ENCODE results near the gene PUS10.

Gene PUS10

DNA sequence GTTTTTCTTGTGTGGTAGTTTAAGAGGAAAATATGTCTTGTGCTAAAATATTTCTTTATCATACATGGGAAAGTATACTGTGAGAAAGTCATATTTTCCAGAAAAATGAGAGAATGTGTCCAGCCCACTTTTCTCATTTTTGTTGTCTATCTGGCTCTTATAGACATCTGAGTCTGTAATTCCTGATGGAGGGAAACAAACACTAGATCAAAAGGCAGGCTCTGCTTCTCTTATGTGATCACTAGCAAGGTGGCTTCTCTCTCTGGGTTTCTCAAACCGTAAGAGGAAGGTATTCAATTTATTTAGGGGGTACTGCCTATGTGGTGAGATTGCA lies 40.5 kb downstream of the PUS10 start:
- DNase-seq (ENCODE audit: low read depth), result no peak
- TF ChIP-seq, protein P1, sequence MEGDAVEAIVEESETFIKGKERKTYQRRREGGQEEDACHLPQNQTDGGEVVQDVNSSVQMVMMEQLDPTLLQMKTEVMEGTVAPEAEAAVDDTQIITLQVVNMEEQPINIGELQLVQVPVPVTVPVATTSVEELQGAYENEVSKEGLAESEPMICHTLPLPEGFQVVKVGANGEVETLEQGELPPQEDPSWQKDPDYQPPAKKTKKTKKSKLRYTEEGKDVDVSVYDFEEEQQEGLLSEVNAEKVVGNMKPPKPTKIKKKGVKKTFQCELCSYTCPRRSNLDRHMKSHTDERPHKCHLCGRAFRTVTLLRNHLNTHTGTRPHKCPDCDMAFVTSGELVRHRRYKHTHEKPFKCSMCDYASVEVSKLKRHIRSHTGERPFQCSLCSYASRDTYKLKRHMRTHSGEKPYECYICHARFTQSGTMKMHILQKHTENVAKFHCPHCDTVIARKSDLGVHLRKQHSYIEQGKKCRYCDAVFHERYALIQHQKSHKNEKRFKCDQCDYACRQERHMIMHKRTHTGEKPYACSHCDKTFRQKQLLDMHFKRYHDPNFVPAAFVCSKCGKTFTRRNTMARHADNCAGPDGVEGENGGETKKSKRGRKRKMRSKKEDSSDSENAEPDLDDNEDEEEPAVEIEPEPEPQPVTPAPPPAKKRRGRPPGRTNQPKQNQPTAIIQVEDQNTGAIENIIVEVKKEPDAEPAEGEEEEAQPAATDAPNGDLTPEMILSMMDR (conservative IDR thresholded peaks at IDR 0.05; ENCODE audit: low read length), result no peak
- no peak overlapping the region for H3K4me3 ChIP-seq (ENCODE audit: low read length)

DNA sequence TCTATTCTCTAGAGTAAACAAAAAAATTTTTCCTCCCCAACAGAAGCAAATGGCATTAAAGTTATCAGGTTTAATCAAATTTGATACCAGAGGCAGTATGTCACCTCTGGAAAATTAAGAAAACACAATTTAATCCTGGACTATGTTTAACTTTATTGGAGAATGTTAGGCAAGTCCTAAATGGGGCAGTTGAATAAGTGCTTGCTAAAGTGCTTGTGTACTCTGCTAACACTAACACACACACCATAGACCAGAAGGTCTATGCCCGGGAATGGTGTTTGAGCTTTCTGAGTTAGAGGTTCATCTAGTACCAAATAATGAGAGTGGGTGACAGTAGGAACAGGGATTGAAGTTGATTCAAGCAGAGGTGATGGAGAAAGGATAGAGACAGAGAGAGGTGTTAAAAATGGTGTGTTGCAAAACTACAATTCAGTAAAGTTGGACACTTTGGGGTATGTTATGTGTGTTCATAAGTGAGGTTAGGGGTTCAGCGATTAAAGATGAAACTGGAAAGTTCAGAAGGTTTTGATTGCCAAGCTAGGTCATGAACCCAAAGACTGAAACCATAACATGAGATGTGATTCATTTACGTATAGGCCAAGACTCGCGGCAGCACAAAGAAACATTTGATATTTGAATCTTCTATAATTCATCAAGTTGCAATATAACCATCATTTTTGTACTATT lies 41.0 kb downstream of the PUS10 start:
- no peak overlapping the region for H3K4me3 ChIP-seq (ENCODE audit: low read length)
- no peak for DNase-seq (ENCODE audit: low read depth)
- TF ChIP-seq, protein P1 (conservative IDR thresholded peaks at IDR 0.05; ENCODE audit: low read length), result no peak

DNA sequence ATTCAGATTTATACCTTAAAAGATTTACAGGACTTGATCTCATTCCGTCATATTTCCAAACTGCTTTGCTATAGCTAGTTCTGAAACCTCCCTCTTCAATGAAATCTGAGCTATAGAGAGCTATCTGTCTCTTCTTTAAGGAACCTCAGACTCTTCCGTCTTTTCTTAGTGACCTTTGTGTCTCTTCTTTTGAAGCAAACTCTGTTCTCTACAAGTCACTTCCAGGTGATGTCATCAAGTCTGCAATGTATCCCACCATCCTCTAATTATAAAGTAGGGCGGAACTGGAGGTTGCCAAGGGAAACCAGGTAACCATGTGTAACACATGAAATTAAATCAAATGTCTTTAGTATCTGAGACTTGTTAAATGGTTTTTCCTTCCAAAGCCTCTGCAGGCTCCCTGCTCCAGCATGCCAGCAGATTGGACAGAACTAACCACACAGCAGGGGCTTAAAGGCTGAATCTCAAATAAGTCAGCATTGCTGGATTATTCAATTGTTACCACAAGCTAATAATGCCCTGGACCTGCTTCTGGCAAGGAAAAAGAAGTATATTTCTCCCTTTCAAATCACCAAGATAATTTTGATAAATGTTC lies 41.7 kb downstream of the PUS10 start:
- TF ChIP-seq, protein P1 (conservative IDR thresholded peaks at IDR 0.05; ENCODE audit: low read length), result no peak
- DNase-seq (ENCODE audit: low read depth), result no peak

DNA sequence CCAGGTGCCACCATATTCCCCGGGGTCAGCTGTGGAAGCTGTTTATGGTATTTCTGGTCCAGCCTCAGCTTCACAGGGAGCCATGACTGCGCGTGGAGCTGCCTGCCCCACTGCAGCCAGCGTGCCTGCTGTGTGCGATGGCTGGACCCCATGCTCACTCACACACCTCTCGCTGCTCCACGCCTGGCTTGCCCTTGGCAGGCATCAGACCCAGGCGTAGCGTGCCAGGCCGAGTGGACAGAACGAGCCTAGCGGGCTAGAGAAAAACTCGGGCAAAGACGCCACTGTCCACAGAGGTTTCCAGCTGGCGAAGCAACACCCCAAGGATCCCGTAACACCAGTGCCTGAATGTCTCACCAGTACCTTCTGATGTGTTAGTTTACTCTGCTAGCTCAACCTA lies 43.4 kb downstream of the PUS10 start:
- no peak for DNase-seq (ENCODE audit: low read depth)
- no peak overlapping the region for H3K4me3 ChIP-seq (ENCODE audit: low read length)
- TF ChIP-seq, protein P1 (conservative IDR thresholded peaks at IDR 0.05; ENCODE audit: low read length), result no peak

More for the DNA sequence above, 41.7 kb downstream of the PUS10 start:
- no peak overlapping the region for H3K4me3 ChIP-seq (ENCODE audit: low read length)

DNA sequence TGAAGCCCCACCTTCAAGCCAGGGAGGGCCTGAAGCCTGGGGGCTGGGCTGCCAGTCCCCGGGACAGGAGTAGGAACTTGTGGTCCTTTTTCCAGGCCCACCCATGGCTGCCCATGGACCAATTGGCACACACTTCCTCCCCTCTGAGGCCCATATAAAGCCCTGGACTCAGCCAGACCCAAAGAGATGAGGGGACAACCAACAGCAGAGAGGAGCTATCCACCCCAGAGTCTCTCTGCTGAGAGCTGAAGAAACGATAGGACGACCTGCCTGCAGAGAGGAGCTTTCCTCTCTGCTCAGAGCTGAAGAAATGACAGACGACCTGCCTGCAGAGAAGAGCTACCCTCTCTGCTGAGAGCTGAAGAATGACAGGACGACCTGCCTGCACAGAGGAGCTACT lies 44.4 kb downstream of the PUS10 start:
- TF ChIP-seq, protein P1 (conservative IDR thresholded peaks at IDR 0.05; ENCODE audit: low read length), result no peak
- no peak overlapping the region for H3K4me3 ChIP-seq (ENCODE audit: low read length)
- DNase-seq (ENCODE audit: low read depth), result no peak

- TF ChIP-seq, protein P1 (conservative IDR thresholded peaks at IDR 0.05; ENCODE audit: low read length), result no peak
- DNase-seq (ENCODE audit: low read depth), result no peak
- no peak overlapping the region for H3K4me3 ChIP-seq (ENCODE audit: low read length)
Observed at GRCh38 chr2:60972889-60973656, 45.0 kb downstream of the PUS10 start.

All from AG10803 (cell line).